Neutrophil (primary cell): Measurements from ENCODE around the gene CXCL3.
A peak's percentile ranks its signal among the peaks of the same experiment; 100 is the strongest.

ENCODE experiments used
- H3K27ac ChIP-seq: fragments of 200-600 bp; sonication (generic); 2 replicates; pipeline ENCODE4 v1.5.1; 2016; ENCODE audit warnings: mild to moderate bottlenecking, moderate library complexity
- H3K27me3 ChIP-seq: fragments of 200-600 bp; sonication (generic); 2 replicates; pipeline ENCODE4 v1.6.0; 2016; ENCODE audit warnings: mild to moderate bottlenecking
- H3K36me3 ChIP-seq: fragments of 200-600 bp; sonication (generic); 2 replicates; pipeline ENCODE4 v1.5.1; 2017
- H3K4me1 ChIP-seq, 2 experiments: fragments of 200-600 bp in 1 of 2; sonication (generic) in 1 of 2; 1 replicate in 1 of 2; 2 replicates in 1 of 2; pipeline versions ENCODE4 v1.5.1 to v1.6.1; 2013 to 2016; ENCODE audit warnings: low read depth in 1 of 2, low read length in 1 of 2, mild to moderate bottlenecking in 1 of 2, moderate library complexity in 1 of 2; ENCODE audit not compliant: control insufficient read depth in 1 of 2, insufficient read depth in 1 of 2
- H3K4me3 ChIP-seq, 2 experiments: fragments of 200-600 bp in 1 of 2; sonication (generic) in 1 of 2; 1 replicate in 1 of 2; 2 replicates in 1 of 2; pipeline ENCODE4 v1.5.1; 2013 to 2016; ENCODE audit warnings: low read depth in 1 of 2, low read length in 1 of 2, mild to moderate bottlenecking in 1 of 2, moderate library complexity in 1 of 2
- H3K9me3 ChIP-seq: fragments of 200-600 bp; sonication (generic); 2 replicates; pipeline ENCODE4 v1.5.1; 2016
- CTCF ChIP-seq: fragments of 200-600 bp; sonication (generic); IDR thresholded peaks from 2 replicates; pipeline ENCODE4 v1.5.1; 2016; ENCODE audit warnings: antibody characterized with exemption

The CXCL3 gene

DNA sequence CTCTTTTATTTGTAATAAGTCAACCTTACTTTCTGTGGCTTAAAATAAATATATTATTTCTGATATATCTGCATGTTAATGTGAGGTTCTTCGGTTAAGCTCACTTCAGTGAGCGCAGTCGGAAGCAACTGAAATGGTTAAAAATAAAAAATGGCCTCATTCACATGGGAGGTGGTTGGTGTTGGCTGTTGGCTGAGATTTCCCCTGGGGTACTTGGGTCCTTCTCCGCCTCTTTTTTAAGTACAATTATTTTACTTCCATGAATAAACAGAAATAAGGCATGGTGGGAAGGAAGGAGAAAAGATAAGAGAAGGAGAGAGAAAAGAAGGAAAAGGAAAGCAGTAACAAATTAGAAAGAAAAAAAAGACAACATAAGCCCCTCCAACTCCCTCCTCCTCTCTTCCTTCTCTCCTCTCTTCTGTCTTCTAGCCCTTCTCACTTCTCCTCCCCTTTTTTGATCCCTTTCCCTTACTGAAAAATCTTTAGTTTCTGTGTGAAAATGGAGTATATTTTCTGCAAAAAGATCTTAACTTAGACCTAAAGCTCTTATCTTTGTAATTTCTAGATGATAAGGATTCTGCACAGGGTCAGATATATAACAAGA lies 19.7 kb upstream of the CXCL3 start:
- Histone ChIP-seq H3K9me3 (no peaks in the 10 kb centered on the region), H3K4me1 (peaks cover 0 to 7% of the 10 kb centered on the region in 2 experiments), H3K27me3 (no peaks in the 10 kb centered on the region), H3K4me3 (no peak overlapping the region), H3K36me3 (no peaks in the 10 kb centered on the region), H3K27ac (no peak overlapping the region)
- TF ChIP-seq CTCF: no peak

DNA sequence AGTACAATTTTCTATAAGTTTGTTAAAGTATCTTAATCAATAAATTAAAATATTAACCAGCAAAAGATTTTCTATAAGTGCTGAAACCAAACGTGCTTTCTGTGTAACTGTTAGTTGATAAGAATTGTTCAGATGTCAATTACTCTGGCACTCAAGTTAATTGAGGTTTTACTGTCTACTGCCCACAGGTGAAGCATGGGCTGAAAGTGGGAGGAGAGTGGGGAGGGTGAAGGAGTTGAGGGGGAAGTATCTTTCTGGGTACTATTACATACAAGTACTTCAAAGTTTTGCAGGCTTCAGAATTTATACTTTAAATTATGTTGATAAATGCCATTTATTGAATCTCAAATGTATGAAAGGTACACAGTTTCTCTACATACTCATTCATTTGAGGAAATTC lies 19.1 kb upstream of the CXCL3 start:
- no peak overlapping the region for H3K27ac ChIP-seq
- no peak overlapping the region for H3K4me3 ChIP-seq
- peaks cover 0 to 7% of the 10 kb centered on the region in 2 experiments for H3K4me1 ChIP-seq
- H3K27me3 ChIP-seq: no peaks in the 10 kb centered on the region
- H3K36me3 ChIP-seq: no peaks in the 10 kb centered on the region
- TF ChIP-seq CTCF: no peak
- no peaks in the 10 kb centered on the region for H3K9me3 ChIP-seq

DNA sequence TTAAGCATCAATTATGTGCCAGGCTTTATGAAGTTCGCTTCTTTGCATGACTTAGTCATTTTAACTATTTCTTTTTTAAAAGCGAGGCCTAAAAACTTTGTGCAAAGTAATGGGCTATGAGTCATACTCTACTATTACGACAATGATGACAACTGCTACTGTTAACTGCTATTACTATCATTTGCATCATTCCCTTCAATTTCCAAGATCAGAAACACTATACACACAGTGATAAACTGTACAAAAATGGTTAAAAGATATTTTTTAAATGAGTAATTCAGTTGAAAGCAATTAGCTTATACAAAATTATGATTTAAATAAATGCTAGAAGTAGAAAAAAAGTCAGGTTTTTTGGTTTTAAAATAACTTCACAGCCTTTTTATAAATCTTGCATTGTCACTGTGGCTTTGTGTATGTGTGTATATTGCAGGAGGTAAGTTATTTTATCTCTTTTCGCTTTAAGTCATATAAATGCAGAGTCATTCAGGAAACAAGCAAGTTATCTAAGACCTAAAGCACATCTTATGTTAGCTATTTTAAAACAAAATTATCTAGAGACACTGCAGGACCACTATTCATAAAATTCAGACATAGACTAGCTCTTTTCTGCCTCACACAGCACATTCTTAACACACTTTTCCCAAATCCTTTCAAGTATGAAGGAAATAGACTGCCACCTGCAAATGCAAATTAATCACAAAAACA lies 18.5 kb upstream of the CXCL3 start:
- Histone ChIP-seq H3K4me1 (peaks cover 0 to 7% of the 10 kb centered on the region in 2 experiments), H3K27ac (peak overlapping the region; percentile 27), H3K4me3 (peak overlapping the region in 1 of 2 experiments; percentile 15), H3K36me3 (no peaks in the 10 kb centered on the region), H3K27me3 (no peaks in the 10 kb centered on the region), H3K9me3 (no peaks in the 10 kb centered on the region)
- no peak for TF ChIP-seq CTCF

DNA sequence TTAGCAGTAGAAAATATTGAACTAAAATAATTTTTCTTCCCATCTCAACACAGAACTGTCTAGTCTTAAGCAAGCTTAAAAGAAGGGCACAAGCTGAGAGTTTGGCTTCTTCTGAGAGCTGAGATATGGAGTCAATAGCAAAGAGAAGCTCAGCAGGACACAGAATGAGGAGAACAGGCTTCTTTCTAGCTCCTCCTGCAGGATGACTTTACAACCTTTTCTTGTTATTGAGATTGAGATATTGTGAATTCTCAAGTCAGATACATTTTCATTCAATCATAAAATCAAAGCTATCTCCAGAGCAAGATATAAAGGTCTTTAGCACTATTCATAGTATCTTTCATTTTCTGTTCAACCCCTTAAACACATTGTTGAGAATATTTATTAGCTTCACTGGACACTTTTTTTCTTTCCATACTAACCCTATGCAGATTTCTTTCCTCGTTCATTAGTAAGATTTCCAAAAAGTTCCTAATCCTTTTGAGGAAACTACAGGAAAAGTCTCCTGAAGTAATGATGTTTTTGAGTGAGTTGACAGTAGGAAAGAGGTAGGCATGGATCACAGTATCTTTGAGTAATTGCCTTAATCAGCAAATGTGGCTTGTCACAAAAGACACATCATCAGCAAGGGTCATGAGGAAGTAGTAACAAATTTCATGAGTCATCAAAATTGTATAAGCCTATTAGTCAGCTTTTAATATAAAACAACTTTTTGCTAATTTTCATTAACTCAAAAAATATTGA lies 17.8 kb upstream of the CXCL3 start:
- H3K4me1 ChIP-seq: peaks cover 0 to 7% of the 10 kb centered on the region in 2 experiments
- H3K27me3 ChIP-seq: no peaks in the 10 kb centered on the region
- no peak overlapping the region for H3K27ac ChIP-seq
- H3K9me3 ChIP-seq: no peaks in the 10 kb centered on the region
- H3K36me3 ChIP-seq: no peaks in the 10 kb centered on the region
- H3K4me3 ChIP-seq: peak overlapping the region in 1 of 2 experiments; percentile 15
- TF ChIP-seq CTCF: no peak

GRCh38 chr4:74055498-74055897 lies 17.0 kb upstream of the CXCL3 start:
- peaks cover 0 to 7% of the 10 kb centered on the region in 2 experiments for H3K4me1 ChIP-seq
- no peak for TF ChIP-seq CTCF
- H3K36me3 ChIP-seq: no peaks in the 10 kb centered on the region
- no peaks in the 10 kb centered on the region for H3K27me3 ChIP-seq
- H3K4me3 ChIP-seq: no peak overlapping the region
- H3K27ac ChIP-seq: no peak overlapping the region
- no peaks in the 10 kb centered on the region for H3K9me3 ChIP-seq
